NCI-H82 treated with DMSO at 0.1 percent for 48 hours (cell line): ENCODE results near the gene PRX.
"Not testable (repeated sequence)": the region's sequence is repeated elsewhere in the genome, so short reads cannot be mapped to it uniquely, and the experiment has no call there.

Experiments
- DNase-seq: peaks from one replicate; lab custom pipeline; 2025; ENCODE audit not compliant: unreplicated experiment; lab: John Stamatoyannopoulos, UW

The PRX gene

GRCh38 chr19:40390084-40390742 is 23.0 kb downstream of the PRX start, which contains the start of gene HIPK4:
HIPK4 (minus strand) TSS chr19:40390181; CDS start chr19:40389902, 279 bp downstream.
- no peak for DNase-seq

GRCh38 chr19:40389404-40390083 is 23.6 kb downstream of the PRX start:
- no peak for DNase-seq

GRCh38 chr19:40388481-40388880 is 24.7 kb downstream of the PRX start:
- DNase-seq = no peak

- no peak for DNase-seq
Observed at GRCh38 chr19:40387155-40387554, 26.0 kb downstream of the PRX start.

- DNase-seq = no peak
Observed at GRCh38 chr19:40383668-40384248, 29.4 kb downstream of the PRX start.

- no peak for DNase-seq
Observed at GRCh38 chr19:40381321-40381720, 31.9 kb downstream of the PRX start.

- DNase-seq = no peak
Observed at GRCh38 chr19:40380199-40381037, 32.8 kb downstream of the PRX start.

- DNase-seq = no peak
Observed at GRCh38 chr19:40379446-40380198, 33.6 kb downstream of the PRX start.

GRCh38 chr19:40378509-40378908 is 34.7 kb downstream of the PRX start:
- DNase-seq = no peak

GRCh38 chr19:40377876-40378385 is 35.2 kb downstream of the PRX start:
- DNase-seq = no peak

- no peak for DNase-seq
Observed at GRCh38 chr19:40376286-40376862, 36.8 kb downstream of the PRX start.

GRCh38 chr19:40374084-40374483 is 39.1 kb downstream of the PRX start:
- no peak for DNase-seq

GRCh38 chr19:40371802-40372122 is 41.4 kb downstream of the PRX start:
- no peak for DNase-seq

GRCh38 chr19:40370997-40371801 is 42.0 kb downstream of the PRX start:
- DNase-seq = no peak

- DNase-seq = not testable (repeated sequence)
Observed at GRCh38 chr19:40370253-40370652, 42.9 kb downstream of the PRX start.

GRCh38 chr19:40369797-40370196 is 43.4 kb downstream of the PRX start:
- DNase-seq = no peak

- DNase-seq = peak; percentile 87
Observed at GRCh38 chr19:40367577-40368434, 45.4 kb downstream of the PRX start.
